Parathyroid adenoma (tissue), 2 donors: ENCODE results near the gene CLASP2.

Source experiments
- H2AFZ ChIP-seq: fragments of 300-600 bp; sonication (generic); one replicate; pipeline ENCODE4 v1.7.0; 2017; ENCODE audit warnings: antibody characterized with exemption, mild to moderate bottlenecking
- H3K27ac ChIP-seq: fragments of 300-600 bp; sonication (generic); one replicate; pipeline ENCODE4 v1.7.0; 2017
- H3K27me3 ChIP-seq: fragments of 300-600 bp; sonication (generic); one replicate; pipeline ENCODE4 v1.7.0; 2017; ENCODE audit warnings: low read length; ENCODE audit not compliant: control insufficient read depth, insufficient read depth
- H3K36me3 ChIP-seq: fragments of 300-600 bp; sonication (generic); one replicate; pipeline ENCODE4 v1.7.0; 2017; ENCODE audit warnings: low read length; ENCODE audit not compliant: control insufficient read depth, insufficient read depth
- H3K4me1 ChIP-seq: fragments of 300-600 bp; sonication (generic); one replicate; pipeline ENCODE4 v1.7.0; 2017; ENCODE audit warnings: control low read depth
- H3K4me2 ChIP-seq: fragments of 300-600 bp; sonication (generic); one replicate; pipeline ENCODE4 v1.7.0; 2017; ENCODE audit warnings: low read length
- H3K4me3 ChIP-seq: fragments of 300-600 bp; sonication (generic); one replicate; pipeline ENCODE4 v1.7.0; 2017; ENCODE audit warnings: low read depth, low read length
- H3K79me2 ChIP-seq: fragments of 300-600 bp; sonication (generic); one replicate; pipeline ENCODE4 v1.7.0; 2017; ENCODE audit warnings: control low read depth
- H3K9ac ChIP-seq: fragments of 300-600 bp; sonication (generic); one replicate; pipeline ENCODE4 v1.7.0; 2017; ENCODE audit warnings: mild to moderate bottlenecking
- H3K9me3 ChIP-seq: fragments of 300-600 bp; sonication (generic); one replicate; pipeline ENCODE4 v1.7.0; 2017; ENCODE audit warnings: low read length; ENCODE audit not compliant: control insufficient read depth
- TF ChIP-seq, protein P1 (sequence below): fragments of 300-600 bp; sonication (generic); IDR thresholded peaks from one replicate; pipeline ENCODE4 v1.7.0; 2017; ENCODE audit warnings: antibody characterized with exemption, mild to moderate bottlenecking
- donor health status: primary hyperparathyroidism.

The CLASP2 gene

DNA sequence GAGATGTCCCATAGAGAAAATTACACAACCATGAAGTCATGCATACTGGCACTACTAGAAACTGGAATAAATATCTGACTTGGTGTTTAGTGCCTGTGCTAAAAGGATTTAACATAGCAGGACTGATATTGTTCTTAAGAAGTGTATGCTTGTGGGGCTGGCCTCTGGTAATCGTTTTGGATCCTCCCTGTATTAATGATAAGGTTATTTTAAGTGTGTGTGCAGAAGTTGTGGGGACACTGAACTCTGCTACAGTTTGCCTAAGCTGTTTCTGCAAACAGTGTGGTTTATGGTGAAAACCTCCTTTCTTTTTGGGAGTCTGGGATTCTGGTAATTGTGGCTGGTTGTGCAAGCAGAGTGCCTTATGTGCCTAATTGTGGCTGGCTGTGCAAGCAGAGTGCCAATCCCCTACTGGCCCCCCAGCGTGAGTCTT is 120.8 kb downstream of the CLASP2 start:
- Histone ChIP-seq H3K4me1 (no peaks in the 10 kb centered on the region), H3K79me2 (no peaks in the 10 kb centered on the region), H3K4me3 (no peak overlapping the region), H3K4me2 (no peak overlapping the region), H3K27ac (no peak overlapping the region), H3K36me3 (no peaks in the 10 kb centered on the region), H3K27me3 (no peaks in the 10 kb centered on the region), H2AFZ (no peak overlapping the region), H3K9me3 (no peaks in the 10 kb centered on the region), H3K9ac (no peak overlapping the region)
- TF ChIP-seq, protein P1, sequence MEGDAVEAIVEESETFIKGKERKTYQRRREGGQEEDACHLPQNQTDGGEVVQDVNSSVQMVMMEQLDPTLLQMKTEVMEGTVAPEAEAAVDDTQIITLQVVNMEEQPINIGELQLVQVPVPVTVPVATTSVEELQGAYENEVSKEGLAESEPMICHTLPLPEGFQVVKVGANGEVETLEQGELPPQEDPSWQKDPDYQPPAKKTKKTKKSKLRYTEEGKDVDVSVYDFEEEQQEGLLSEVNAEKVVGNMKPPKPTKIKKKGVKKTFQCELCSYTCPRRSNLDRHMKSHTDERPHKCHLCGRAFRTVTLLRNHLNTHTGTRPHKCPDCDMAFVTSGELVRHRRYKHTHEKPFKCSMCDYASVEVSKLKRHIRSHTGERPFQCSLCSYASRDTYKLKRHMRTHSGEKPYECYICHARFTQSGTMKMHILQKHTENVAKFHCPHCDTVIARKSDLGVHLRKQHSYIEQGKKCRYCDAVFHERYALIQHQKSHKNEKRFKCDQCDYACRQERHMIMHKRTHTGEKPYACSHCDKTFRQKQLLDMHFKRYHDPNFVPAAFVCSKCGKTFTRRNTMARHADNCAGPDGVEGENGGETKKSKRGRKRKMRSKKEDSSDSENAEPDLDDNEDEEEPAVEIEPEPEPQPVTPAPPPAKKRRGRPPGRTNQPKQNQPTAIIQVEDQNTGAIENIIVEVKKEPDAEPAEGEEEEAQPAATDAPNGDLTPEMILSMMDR: no peak

- no peaks in the 10 kb centered on the region for H3K9me3 ChIP-seq
- H3K4me3 ChIP-seq: no peak overlapping the region
- H2AFZ ChIP-seq: no peak overlapping the region
- no peak overlapping the region for H3K9ac ChIP-seq
- no peaks in the 10 kb centered on the region for H3K27me3 ChIP-seq
- TF ChIP-seq, protein P1: no peak
- H3K4me1 ChIP-seq: no peaks in the 10 kb centered on the region
- H3K27ac ChIP-seq: no peak overlapping the region
- H3K79me2 ChIP-seq: no peaks in the 10 kb centered on the region
- H3K4me2 ChIP-seq: no peak overlapping the region
- H3K36me3 ChIP-seq: no peaks in the 10 kb centered on the region
Measured at GRCh38 chr3:33592999-33593398, 125.1 kb downstream of the CLASP2 start.

DNA sequence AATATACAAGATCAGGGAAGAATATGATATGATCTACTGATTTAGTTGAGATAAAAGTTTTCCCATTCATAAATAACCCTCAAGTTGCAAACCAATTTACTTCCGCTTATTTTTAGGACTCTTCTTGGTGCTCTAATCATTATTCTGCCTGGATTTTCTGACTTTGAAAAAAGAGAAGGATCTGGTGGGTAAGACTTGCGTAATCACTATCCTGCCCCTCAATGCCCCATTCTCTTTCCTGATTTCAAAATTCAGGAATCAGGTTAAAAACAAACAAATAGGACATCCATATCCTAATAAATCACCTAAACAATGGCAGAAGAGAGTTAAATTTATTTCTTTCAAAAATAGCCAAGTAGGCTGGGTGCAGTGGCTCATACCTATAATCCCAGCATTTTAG is 127.5 kb downstream of the CLASP2 start:
- Histone ChIP-seq H3K4me3 (no peak overlapping the region), H3K36me3 (no peaks in the 10 kb centered on the region), H3K27me3 (no peaks in the 10 kb centered on the region), H3K4me1 (no peaks in the 10 kb centered on the region), H3K9ac (no peak overlapping the region), H3K4me2 (no peak overlapping the region), H2AFZ (no peak overlapping the region), H3K79me2 (no peaks in the 10 kb centered on the region), H3K9me3 (no peaks in the 10 kb centered on the region), H3K27ac (no peak overlapping the region)
- TF ChIP-seq, protein P1: no peak

DNA sequence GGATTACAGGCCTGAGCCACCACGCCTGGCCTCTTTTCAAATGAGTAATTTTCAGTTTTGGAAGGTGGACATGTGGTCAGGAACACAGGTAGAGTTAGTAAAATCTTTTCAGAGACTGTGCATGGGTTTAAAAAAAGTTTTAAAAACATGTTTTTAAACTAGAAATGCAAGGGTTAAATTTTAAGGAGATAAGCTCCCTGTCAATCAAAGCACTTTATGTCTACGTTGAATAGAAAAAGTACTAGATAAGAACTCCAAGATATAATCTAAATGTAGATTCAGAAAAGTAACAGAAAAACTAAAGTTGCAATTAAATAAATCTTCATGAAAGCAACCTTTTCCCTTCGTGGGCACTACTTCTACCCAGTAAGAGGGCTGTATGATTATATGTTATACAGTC is 131.7 kb downstream of the CLASP2 start:
- H3K4me3 ChIP-seq: no peak overlapping the region
- no peaks in the 10 kb centered on the region for H3K9me3 ChIP-seq
- H3K36me3 ChIP-seq: no peaks in the 10 kb centered on the region
- no peaks in the 10 kb centered on the region for H3K4me1 ChIP-seq
- TF ChIP-seq, protein P1: no peak
- H3K27me3 ChIP-seq: no peaks in the 10 kb centered on the region
- H2AFZ ChIP-seq: no peak overlapping the region
- H3K27ac ChIP-seq: no peak overlapping the region
- H3K4me2 ChIP-seq: no peak overlapping the region
- H3K9ac ChIP-seq: no peak overlapping the region
- no peaks in the 10 kb centered on the region for H3K79me2 ChIP-seq

DNA sequence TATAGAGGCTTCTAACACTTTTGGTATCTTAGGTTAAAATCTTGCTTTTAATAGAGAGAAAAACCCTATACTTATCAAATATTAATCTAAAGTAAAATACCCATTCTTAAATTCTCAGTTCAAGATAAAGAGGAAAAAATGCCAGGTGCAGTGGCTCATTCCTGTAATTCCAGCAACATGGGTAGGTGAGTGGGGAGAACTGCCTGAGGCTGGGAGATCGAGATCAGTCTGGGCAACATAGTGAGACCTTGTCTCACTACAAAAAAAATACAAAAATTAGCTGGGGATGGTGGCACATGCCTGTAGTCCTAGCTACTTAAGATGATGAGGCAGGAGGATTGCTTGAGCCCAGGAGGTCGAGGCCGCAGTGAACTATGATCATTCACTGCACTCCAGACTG is 135.8 kb downstream of the CLASP2 start:
- TF ChIP-seq, protein P1: no peak
- Histone ChIP-seq H3K4me2 (no peak overlapping the region), H3K36me3 (no peaks in the 10 kb centered on the region), H3K4me1 (no peaks in the 10 kb centered on the region), H3K4me3 (no peak overlapping the region), H3K9ac (no peak overlapping the region), H3K79me2 (no peaks in the 10 kb centered on the region), H3K27ac (no peak overlapping the region), H2AFZ (no peak overlapping the region), H3K27me3 (no peaks in the 10 kb centered on the region), H3K9me3 (no peaks in the 10 kb centered on the region)
